NCI-H1694 (cell line): ENCODE results near the gene VPS51.

ENCODE experiments used
- DNase-seq: peaks from one replicate; lab custom pipeline; 2025; lab: John Stamatoyannopoulos, UW

The VPS51 gene

DNA sequence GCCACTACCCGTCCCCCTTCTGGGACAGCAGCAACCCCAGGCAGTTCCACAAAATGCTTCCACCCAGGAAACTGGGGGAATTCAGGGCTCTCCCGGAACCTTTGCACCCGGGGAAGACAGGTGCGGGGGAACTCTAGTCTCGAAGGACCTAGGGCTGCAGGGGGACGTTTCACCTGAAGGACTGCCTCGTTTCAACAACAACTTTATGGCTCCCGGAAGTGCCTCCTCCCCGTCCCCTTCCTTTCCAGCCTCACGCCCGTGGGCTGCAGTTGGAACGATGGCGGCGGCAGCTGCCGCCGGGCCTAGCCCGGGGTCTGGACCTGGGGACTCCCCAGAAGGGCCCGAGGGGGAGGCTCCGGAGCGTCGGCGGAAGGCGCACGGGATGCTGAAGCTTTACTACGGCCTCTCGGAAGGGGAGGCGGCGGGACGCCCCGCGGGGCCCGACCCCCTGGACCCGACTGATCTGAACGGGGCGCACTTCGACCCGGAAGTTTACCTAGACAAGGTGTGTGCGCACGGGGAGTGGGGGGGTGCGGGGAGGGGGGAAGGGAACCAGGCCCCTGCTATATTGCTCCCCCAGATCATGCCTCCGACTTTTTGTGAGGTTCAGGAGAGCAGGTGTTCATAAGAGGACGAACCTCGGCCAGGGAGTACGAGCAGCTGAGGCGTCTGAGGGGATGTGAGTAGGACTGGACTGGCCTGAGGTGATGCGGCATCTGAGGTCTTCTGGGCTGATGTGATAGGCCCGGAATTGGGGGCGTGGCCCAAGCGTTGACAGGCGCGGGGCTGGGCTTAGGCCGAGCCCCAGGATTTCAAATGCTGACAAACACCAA lies at the start of gene VPS51:
TSS of gene VPS51 (plus strand) at position 241 of the 833 bp plus-strand sequence. CDS start at position 278, 37 bp downstream.
- DNase-seq, result peak; percentile 65

DNA sequence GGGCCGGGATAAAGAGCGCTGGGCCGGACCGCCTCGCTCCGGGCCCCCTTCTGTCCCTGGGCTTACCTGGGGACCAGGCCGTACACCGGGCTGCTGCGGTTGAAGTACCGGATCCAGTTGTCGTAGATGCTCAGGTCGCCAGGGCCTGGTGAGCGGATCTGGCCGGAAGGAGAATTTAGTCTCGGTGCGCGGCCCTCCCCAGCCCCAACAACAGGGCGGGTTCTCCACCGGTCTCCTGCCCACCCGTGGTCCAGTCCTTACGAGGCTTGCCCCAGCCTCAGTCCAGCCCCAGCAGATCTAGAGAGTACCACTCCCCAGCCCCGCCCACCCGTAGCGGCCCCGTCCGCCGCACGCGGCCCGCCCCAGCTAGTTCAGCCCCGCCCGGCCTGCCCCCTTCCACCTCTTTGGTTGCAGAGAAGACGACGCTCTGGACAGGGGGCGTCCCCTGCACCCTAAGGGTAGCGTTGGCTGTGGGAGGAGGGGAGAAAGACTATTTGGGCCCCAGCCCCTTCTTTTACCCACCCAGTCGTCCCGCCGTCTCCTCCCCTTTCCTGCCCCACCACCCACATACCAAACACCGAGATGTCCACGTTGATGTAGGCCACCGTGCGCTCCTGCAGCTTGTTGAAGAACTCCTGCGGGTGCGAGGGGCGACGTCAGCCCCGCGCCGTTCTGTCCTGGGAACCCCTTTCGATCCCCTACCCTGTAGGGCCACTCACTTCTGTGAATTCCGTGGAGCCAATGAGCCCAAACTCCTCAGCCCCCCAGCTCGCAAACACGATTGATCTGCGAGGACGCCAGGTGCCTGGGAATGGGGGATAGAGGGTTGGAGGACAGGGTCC lies 48.2 kb upstream of the VPS51 start:
- DNase-seq, result no peak

DNA sequence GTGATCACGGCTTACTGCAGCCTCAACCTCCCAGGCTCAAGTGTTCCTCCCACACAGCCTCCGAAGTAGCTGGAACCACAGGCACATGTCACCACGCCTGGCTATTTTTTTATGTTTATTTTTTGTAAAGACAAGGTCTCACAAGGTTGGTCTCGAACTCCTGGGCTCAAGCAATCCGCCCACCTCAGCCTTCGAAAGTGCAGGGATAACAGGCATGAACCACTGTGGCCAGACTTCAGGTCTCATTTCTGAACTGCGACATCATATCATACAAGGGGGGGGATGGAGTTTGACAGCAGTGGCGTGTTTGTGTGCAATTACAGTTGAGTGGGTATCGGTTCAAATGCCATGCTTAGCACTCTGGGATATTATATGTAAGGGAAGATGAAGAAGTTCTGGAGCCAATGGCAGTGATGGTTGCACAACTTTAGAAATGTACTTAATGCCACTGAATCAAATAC lies 44.6 kb upstream of the VPS51 start:
- no peak for DNase-seq

DNA sequence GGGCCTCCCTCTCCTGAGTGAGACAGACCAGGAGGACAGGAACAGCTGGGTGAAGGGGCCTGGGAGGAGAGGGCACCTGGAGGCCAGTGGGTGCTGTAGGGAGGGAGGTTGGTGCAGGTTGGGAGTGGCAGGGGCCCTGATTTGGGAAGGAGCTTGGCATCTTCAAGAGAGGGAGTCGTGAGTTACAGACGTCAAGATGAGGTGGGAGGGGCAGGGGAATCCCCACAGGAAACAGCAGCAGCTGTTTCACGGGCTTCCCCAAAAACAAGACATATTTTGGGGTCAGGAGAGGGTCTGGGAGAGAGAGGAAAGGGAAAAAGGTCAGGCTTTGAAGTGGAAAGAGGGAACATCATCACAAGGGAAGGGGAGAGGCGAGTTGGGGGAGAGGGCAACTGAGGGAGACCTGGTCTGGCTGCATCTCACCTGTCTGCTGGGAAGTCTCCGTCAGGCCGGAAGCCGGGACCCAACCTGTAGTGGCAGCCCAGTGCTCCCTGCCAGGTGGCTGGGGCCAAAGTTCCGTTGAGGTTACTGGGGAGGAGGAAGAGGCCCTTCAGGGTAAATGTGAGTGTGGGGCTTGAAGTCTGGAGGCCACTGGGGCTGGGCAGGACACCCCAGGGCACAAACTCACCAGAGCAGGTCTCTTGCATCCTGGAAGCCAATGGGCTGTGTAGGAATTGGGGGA lies 42.0 kb upstream of the VPS51 start:
- no peak for DNase-seq

DNA sequence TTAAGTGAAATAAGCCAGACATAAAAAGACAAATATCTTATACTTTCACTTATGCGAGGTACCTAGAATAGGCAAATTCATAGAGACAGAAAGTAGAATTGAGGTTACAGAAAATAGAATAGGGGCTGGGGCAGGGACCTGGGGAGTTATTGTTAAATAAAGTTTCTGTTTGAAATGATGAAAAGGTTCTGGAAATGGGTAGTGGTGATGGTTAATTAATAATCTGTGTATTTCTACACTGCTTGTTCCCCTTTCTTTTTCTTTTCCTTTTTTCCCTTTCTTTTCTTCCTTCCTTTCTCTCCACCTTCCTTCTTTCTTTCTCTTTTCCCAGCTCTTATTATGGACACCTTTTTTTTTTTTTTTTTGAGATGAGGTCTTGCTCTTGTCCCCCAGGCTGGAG lies 40.5 kb upstream of the VPS51 start:
- DNase-seq, result no peak

DNA sequence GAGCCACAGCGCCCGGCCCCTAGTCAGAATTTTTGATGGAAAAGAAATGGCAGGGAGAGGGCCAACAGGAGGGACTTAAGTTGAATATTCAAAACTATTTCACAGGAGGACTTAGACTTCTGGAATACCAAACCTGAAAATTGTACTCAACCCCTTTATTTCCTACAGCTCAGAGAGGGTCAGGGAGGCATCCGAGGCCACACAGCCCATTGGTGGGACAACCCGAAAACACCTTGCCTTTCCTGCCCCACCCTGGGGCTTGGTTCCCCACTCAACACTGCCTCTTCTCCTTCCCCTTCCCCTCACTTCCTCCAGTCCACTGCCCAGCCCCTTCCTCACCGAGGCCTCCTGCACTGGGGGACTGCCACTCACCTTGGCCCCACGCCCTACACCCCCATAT lies 39.0 kb upstream of the VPS51 start:
- no peak for DNase-seq

DNA sequence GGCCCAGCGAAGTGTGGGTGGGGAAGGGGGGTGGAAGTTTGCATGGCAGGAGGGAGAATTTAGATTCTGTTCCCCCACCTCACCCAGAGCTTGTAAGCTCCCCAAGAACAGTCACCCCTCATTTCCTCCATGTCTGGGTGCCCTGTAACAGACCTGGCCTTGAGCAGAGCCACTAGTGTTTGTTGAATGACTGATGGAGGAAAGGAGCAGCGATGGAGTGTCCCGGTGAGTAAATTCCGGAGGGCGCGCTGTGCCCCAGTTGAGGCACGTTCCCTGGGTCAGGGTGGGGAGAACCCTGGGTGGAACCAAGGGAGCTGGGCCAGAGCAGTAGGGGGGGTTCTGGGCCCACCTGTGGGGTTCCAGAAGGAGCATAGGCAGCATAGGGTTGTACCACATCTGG lies 38.5 kb upstream of the VPS51 start:
- no peak for DNase-seq

DNA sequence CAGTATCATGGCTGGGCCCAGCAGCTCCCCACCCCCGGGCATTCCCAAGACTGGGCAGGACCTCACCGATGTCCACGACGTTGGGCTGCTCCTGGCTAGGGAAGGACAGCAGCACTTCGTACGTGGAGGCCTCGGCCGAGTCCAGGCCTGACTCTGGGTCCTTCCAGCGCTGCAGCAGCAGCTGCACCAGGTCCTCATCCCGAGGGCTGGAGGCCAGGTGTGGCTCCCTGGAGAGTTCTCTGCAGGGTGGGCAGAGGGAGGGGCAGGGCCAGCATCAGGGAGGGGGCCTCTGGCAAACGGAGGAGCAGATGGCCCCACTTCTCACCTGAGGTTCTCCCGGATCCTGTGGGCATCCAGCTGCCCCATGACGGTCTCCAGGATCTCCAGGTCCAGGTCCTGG lies 38.0 kb upstream of the VPS51 start:
- DNase-seq, result no peak

DNA sequence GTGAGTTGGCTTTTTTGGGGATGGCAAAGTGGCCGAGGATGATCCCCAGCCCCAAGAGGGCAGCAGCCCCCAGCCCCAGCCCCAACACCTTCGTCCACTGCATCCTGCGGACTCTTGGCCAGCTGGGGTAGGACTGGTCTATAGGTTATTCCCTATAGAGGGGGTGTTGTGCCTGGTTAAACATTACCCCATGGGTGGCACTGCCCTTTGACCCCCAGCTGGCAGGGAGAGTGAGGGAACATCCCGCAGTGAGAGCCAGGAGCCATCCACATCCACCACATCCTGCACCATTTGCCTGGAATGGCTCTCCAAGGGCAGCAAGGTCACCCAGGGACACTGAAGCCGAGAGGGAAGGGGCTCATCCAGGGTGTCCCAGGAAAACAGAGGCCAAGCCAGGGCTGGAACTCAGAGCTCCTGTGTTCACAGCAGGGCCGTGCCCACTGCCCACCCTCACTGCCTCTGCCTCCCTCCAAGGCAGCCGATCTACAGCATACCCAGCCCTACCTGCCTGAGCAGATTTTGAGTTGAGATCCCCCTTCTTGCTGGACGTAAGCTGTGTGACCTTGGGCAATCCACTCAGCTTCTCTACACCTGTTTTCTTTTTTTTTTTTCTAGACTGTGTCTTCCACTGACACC lies 37.5 kb upstream of the VPS51 start, which contains the start of gene NAALADL1:
TSS of gene NAALADL1 (minus strand) at position 135 of the 636 bp plus-strand sequence. CDS start at position 103, 32 bp downstream.
- DNase-seq, result no peak

DNA sequence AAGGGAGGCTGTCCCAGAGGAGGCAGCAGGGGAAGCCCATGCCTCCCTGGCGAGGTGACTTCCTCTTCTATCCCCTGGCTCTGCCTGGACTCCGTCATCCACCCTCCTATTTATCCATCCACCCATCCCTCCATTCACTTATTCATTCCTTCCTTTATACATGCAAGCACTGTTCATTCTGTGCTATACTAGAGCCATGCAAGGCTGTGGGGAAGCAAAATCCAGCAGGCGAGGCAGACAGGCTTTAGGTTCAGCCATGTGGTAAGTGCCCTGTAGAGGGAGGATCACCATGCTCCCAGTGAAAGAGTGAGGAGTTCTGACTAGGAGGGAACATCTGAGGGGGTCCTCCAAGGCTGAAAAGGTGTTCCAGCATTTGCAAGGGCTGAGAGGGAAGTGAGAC lies 36.5 kb upstream of the VPS51 start:
- no peak for DNase-seq

DNA sequence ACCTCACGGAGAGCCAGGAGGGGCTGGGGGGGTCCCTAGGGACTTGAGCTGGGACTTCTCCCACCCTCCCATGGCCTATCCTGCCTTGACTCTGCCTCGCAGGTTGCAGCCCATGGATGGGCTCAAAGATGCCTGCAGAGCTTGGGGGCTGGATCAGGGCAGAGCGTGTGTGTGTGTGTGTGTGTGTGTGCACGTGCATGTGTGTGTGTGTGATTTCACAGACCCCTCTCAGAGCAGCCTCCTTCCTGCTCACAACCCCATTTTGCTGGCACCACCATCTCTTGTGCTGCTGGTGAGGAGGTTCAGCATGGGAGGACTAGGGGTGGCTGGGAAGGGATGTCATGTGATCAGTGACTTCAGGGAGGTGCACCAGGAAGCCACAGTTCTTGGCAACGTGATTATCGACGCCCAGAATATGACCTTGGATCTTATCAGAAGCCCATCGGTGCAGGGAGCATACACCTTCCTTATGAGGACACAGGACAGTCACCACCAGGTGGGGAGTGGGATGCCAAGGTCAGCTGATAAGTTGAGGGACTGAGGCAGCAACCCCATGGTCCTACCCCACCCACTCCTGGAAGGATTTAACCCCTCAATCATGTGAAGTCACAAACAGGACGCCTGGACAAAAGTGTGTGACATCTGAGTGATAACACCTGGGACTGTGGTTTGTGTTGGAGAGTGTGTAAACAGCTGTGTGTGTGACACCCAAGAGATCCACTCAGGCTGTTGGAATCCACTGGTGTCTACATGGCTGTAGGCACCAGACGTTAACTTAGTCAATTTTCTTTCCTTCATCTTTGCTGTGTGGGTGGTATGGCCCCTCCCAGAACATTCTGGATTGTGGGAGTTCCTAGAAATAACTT lies 35.8 kb upstream of the VPS51 start:
- no peak for DNase-seq

DNA sequence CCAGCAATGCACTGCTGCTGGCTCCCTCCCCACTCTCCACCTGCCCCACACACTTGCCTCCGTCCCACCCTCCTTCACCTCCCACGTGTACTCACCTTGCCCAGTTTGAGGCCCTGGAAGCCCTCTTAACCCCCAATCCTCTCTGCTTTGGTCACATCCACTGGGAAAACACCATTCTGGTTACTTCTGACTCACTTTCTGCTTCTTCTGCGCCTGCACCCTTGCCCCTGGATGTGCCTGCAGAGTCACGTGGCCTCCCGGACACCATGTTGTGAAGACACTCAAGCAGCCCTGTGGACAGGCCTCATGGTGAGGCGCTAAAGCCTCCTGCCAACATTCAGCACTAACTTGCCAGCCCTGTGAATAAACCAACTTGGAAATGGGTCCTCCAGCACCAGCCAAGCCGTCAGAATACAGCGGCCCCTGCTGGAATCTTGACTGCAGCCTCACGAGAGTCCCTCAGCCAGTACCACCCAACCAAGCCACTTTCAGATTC lies 35.1 kb upstream of the VPS51 start:
- no peak for DNase-seq

DNA sequence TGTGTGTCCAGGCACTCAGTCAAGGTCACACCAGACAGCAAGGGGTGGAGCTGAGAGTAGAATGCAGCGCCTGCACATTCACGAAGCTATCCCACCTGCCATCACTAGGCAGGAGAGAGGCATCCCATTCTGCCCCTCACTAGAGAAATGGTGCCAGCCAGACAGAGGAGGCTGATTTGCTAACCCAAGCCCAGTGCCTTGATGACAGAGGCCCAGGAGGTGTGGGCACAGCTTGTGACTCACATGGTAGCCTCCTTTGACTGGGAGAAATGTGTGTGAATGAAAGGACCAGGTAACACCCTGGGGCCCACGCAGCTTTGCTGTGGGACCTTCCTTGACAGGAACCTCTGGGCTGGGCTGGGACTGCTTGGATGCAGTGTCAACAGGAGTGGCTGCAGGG lies 32.5 kb upstream of the VPS51 start:
- DNase-seq, result no peak

DNA sequence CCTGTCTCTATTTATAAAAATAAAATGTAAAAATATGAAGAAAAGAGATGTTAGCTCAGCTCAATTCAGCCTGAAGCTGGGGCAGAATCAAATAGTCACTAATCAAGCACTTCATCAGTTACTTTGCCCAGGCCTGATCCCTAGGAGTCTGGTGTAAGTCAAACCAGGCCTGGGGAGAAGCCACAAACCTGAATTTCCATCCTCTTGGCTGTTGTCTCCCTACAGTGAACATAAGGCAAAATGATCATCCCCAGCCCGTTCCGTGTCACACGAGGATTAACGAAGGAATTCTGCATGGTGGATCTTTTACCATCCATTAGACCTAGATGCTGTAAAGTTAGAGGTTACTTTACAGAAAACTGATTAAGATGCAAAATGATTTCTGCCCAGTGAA lies 31.2 kb upstream of the VPS51 start:
- no peak for DNase-seq

DNA sequence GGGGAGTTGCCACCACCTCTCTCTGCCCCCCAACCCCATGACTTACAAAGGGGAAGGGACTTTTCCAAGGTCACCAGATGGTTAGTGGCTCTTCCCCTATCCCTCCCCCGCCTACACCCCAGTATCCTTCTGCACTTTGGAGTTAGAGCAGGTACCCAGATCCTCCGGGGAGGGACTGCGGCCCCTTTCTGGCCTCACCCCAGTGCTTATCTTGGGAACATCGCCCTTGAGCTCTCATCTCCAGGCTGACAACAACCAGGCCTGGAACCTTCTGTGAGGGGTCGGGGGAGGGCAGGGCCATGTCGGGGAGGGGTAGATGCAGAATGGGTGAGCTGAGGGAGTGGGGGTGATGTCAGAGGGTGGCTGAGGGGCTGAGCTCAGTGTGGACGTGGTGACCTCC lies 30.2 kb upstream of the VPS51 start:
- DNase-seq, result no peak

DNA sequence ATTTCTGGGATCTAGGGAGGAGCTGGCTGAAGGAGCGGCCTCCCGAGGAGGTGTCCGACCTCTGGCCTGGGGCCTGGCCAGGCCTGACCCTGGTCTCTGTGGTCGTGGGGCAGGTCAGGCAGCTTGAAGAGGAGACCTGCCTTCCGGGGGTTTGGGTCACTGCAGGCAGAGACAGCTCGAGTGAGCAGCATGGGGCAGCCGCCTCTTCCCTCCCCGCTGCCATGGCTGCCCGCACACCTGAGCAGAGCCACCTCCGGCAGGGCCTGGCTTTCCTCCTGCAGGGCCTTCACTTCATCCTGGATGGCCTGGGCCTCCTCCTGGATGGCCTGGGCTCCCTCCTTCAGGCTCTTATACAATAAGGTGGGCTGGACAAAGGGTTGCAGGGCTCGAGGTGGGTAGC lies 29.7 kb upstream of the VPS51 start:
- DNase-seq, result no peak

DNA sequence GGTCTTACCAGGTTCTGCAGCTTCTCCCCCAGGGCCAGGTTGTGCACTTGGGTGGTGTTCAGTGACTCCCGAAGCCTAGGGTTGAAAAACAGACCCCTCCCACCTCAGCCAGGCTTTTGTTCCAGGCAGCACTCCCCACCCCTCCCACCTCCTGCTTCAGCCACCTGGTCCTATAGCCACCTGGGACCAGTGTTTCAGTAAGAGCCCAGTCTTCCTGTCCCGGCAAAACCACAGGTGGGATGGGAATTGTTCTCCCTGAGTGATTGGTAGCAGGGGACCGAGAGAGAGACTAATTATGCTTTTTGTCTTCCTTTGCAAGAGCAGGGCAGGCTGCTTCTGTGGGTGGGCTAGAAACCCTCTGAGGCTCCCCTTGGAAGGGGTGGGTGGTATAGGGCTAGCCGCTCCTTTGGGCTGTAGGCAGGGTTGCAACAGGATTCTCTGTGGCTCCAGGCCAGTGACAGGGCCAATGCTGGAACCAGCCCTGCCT lies 29.2 kb upstream of the VPS51 start:
- no peak for DNase-seq

DNA sequence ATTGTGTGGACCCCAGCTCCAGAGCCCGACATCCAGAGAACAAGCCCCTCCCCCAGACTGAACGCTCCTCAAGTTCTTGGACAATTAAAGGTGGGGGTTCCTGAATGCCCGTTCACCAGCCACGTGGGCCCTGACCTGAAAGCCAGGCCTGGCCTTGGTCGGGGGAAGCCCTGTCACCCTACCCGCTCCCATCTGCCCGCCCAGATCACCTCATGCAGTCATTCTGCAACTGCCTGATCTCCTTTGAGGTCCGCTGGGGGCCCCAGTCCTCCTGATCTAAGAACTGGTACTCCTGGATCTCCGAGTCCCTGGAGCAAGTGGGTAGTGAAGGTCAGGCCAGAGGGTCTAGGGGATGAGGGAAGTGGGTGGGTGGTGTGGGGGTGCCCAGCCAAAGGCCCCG lies 28.6 kb upstream of the VPS51 start:
- DNase-seq, result no peak

DNA sequence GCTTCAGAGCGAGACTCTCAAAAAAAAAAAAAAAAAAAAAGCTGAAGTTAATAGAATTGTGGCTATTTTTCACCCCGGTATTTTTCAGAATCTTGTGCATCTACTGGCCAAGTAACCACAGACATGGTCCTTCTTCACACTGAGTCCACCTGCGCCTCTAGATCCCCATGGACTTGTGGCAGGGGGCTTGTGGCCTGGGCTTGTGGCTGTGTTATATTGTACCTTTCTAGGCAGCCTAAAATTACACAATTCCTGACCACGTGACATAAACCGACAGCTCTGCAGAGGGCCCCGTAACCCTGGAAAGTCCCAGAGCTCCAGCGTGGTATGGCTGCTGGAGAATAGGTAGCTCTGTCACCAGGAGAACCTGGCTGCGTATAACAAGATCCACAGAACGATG lies 26.8 kb upstream of the VPS51 start:
- DNase-seq, result no peak

DNA sequence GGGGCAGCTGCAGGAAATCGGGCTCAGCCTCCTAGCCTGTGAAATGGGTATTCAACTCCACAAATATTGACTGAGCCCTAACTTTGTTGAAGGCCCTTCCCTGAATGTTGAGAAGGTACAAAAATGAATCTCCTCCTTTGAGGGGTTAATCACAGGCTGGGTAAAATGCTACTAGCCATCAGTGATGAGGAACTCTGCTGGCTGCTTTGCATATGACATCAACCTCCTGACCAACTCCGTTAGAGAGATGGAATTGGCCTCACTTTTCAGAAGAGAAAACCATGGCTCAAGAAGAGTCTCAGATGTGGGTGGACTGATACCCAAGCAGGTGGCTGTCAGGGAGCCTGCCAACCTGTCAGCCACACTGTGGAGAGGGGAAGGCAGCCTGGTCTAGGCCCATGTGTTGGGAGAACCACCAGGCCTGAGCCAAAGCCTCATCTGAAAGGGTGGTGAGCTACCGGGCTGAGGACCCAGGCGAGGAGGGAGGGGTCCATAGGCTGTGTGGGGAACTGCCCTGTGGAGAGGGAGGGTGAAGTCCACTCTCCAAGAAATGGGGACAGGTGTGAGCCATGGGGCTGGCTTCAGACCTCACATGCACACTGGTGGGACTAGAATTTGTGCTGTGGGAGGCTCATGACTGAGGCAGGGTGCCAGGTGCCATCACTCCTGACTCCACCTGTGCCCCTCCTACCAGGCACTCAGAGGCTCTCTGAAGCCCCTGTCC lies 23.9 kb upstream of the VPS51 start:
- no peak for DNase-seq
